Aorta (tissue), 5 donors: ENCODE results near the gene NRAS. TPM values are rescaled to one million over a fixed set of nuclear protein-coding genes. Genes with fewer than 3 reads are reported as not detected.

Source experiments
- ATAC-seq: fragments of 200-7000 bp; cut with Tn5 transposase; one replicate; pipeline ENCODE4 v1.9.1; 2022; ENCODE audit warnings: moderate library complexity; ENCODE audit not compliant: low FRiP score
- DNase-seq, 2 donors: peaks; one replicate each; pipeline ENCODE4 v3.0.0-alpha.2; 2020
- H3K27ac ChIP-seq, 2 donors: one replicate each; pipeline ENCODE4 v1.5.1; 2013; ENCODE audit warnings: low read length in 2 of 2, mild to moderate bottlenecking in 2 of 2, moderate library complexity in 2 of 2, control low read depth in 1 of 2, inconsistent platforms in 1 of 2, low read depth in 1 of 2
- H3K27me3 ChIP-seq, 2 donors: one replicate each; pipeline ENCODE4 v1.6.1; 2013; ENCODE audit warnings: control low read depth in 1 of 2, low read length in 1 of 2, mild to moderate bottlenecking in 1 of 2, moderate library complexity in 1 of 2; ENCODE audit not compliant: insufficient read depth in 2 of 2, control insufficient read depth in 1 of 2
- H3K36me3 ChIP-seq, 2 donors: one replicate each; pipeline ENCODE4 v1.6.1; 2013; ENCODE audit warnings: control low read depth in 1 of 2, low read length in 1 of 2, mild to moderate bottlenecking in 1 of 2; ENCODE audit not compliant: insufficient read depth in 2 of 2, control insufficient read depth in 1 of 2
- H3K4me1 ChIP-seq, 2 donors: one replicate each; pipeline ENCODE4 v1.6.1; 2013; ENCODE audit warnings: low read length in 2 of 2, control low read depth in 1 of 2, mild to moderate bottlenecking in 1 of 2, moderate library complexity in 1 of 2; ENCODE audit not compliant: insufficient read depth in 2 of 2, control insufficient read depth in 1 of 2
- H3K4me3 ChIP-seq, 2 donors: one replicate each; pipeline ENCODE4 v1.5.1; 2013; ENCODE audit warnings: low read length in 2 of 2, control low read depth in 1 of 2, mild to moderate bottlenecking in 1 of 2
- H3K9me3 ChIP-seq: one replicate; pipeline ENCODE4 v1.6.1; 2013; ENCODE audit warnings: mild to moderate bottlenecking, low read length; ENCODE audit not compliant: control insufficient read depth
- WGBS, 2 donors: extraction: QIAGEN DNeasy Blood & Tissue Kit; methylation state at CpG; one replicate each; pipeline ENCODE4 v1.1.7; 2013; 5-methylcytosine and 5-hydroxymethylcytosine counted together
- intact Hi-C, 2 donors: fragments of 100-400 bp; cut with DNase I; formaldehyde crosslinking; loops; one replicate each; pipeline versions ENCODE4 v1.14.2 to v1.15.0; 2022
- polyA plus RNA-seq, 2 donors: library from polyadenylated mRNA; stranded (reverse); fragments of 200-250 nt; gene quantifications; one replicate each; pipeline ENCODE4 v1.2.3, GENCODE V29; 2013
- total RNA-seq, 2 donors: library from RNA; stranded (reverse); fragmentation: NEBNext Ultra II Directional; extraction: Animal tissue kit (Norgen Biotek cat#: 25700); gene quantifications; one replicate each; pipeline ENCODE4 v1.2.1, GENCODE V29; 2021
- donor health status: healthy with polysubstance abuse.
- donor health status: Bipolar disorder and iron deficiency.
- donor health status: DM: no; HTN: no; CAD: no.
- donor health status: DM: no; HTN: no; CAD: no.
- donor health status: DM: yes; HTN: yes; CAD: no.

The NRAS gene
- total and polyA plus RNA-seq, 4 donors: 5.6 to 21.1 (median 16.4) TPM

DNA sequence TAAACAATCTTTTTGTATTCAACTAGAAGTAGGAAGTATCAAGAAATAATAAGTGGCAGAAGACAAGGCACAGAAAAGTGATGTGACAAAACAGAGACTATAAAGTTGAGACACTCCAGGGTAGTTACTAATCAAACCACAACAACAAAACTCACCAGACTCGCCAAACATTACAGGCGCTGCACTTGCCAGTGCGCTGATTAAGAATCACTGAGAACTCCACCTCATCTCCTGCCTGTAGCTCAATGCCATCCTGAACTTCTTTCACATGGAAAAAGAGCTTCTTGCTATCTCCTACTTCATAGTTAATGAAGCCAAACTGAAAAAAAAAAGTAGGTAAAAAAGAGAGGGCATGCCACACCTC is 2.8 kb upstream of the NRAS start:
- no peaks in the 10 kb centered on the region for H3K4me1 ChIP-seq
- intact Hi-C loops: loop anchor here (5.0 to 10.0 kb wide), 3 partner anchors 38 to 135 kb away; partner anchors contain the start of genes BCAS2 (in 1 of the 2), CSDE1 (in 1 of the 2) and DENND2C (in 1 of the 2)
- no peak overlapping the region for H3K4me3 ChIP-seq
- WGBS, 2 donors: 86 to 87% methylated on average over 3 of the region's 3 CpGs
- H3K27ac ChIP-seq: no peak overlapping the region
- no peaks in the 10 kb centered on the region for H3K9me3 ChIP-seq
- H3K27me3 ChIP-seq: no peaks in the 10 kb centered on the region
- ATAC-seq (no peak), DNase-seq (no peak)
- H3K36me3 ChIP-seq: peaks cover 11% of the 10 kb centered on the region in 2 donors

DNA sequence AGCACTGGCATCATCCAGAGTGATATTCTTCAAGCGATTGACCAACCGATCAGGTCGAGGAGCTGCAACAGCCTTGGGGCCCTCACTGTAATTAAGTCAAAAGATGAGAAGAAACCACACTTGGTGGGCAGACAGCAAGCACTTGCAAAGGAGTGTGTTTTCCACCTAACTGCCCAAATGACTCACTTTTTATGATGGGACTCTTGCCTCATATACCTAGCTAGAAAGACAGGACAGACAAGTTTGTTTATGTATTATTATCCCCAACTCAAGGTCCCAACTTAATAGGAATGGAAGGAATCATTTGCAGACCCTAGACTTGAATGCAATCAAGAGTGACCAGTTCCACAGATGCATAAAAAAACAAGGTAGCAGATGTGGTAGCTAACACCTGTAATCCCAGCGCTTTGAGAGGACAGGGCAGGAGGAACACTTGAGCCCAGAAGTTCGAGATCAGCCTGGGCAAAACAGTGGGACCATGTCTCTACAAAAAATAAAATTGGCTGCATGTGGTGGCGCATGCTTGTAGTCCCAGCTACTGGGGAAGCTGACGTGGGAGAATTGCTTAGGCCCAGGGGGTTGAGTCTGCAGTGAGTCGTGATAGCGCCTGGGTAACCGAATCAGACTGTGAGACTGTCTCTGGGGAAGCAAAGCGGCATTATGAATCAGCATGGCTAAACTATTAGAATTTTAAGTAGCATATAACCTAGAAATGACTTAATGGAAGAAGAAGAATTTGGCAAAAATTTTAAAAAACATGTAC is 2.3 kb upstream of the NRAS start:
- H3K36me3 ChIP-seq: peaks cover 11 to 12% of the 10 kb centered on the region in 2 donors
- intact Hi-C loops: loop anchor here (5.0 to 10.0 kb wide), 3 partner anchors 38 to 134 kb away; partner anchors contain the start of genes BCAS2 (in 1 of the 2), CSDE1 (in 1 of the 2) and DENND2C (in 1 of the 2)
- H3K4me1 ChIP-seq: no peaks in the 10 kb centered on the region
- no peaks in the 10 kb centered on the region for H3K27me3 ChIP-seq
- no peaks in the 10 kb centered on the region for H3K9me3 ChIP-seq
- ATAC-seq: no peak
- H3K27ac ChIP-seq: no peak overlapping the region
- no peak for DNase-seq
- 87 to 90% methylated on average over 11 of the region's 11 CpGs for WGBS, 2 donors
- no peak overlapping the region for H3K4me3 ChIP-seq

- Histone ChIP-seq H3K27ac (peak overlapping the region in 1 of 2 donors; percentile 79), H3K4me1 (no peaks in the 10 kb centered on the region), H3K9me3 (no peaks in the 10 kb centered on the region), H3K36me3 (peaks cover 6 to 8% of the 10 kb centered on the region in 2 donors), H3K4me3 (peak overlapping the region; percentile 91 to 99), H3K27me3 (no peaks in the 10 kb centered on the region)
- ATAC-seq (no peak), DNase-seq (no peak)
- intact Hi-C loops: loop anchor here (2.0 to 10.0 kb wide), 4 partner anchors 41 to 131 kb away; partner anchors contain the start of genes BCAS2 (in 1 of the 2), CSDE1 (in 1 of the 2), DENND2C (in 1 of the 2) and SIKE1 (in 1 of the 2)
- WGBS, 2 donors: 25 to 26% methylated on average over 4 of the region's 4 CpGs
Observed at GRCh38 chr1:114715952-114716303, 643 bp downstream of the NRAS start.

GRCh38 chr1:114712977-114713376 is 3.6 kb downstream of the NRAS start:
- ATAC-seq (no peak), DNase-seq (no peak)
- WGBS, 2 donors: 66 to 72% methylated on average over 4 of the region's 4 CpGs
- Histone ChIP-seq H3K9me3 (no peaks in the 10 kb centered on the region), H3K4me1 (no peaks in the 10 kb centered on the region), H3K27me3 (no peaks in the 10 kb centered on the region), H3K27ac (no peak overlapping the region), H3K36me3 (peaks cover 0 to 2% of the 10 kb centered on the region in 2 donors), H3K4me3 (no peak overlapping the region)
- intact Hi-C loops: loop anchor here in 1 of 2 donors (10.0 kb wide), 1 partner anchor 128 kb away; the partner anchor contains the start of gene BCAS2

GRCh38 chr1:114710360-114710759 is 6.2 kb downstream of the NRAS start:
- no peaks in the 10 kb centered on the region for H3K9me3 ChIP-seq
- H3K27me3 ChIP-seq: no peaks in the 10 kb centered on the region
- H3K4me3 ChIP-seq: no peak overlapping the region
- peaks cover 0 to 6% of the 10 kb centered on the region in 2 donors for H3K36me3 ChIP-seq
- WGBS, 2 donors: 95% methylated on average over 3 of the region's 3 CpGs
- intact Hi-C loops: loop anchor here in 1 of 2 donors (10.0 kb wide), 1 partner anchor 126 kb away; the partner anchor contains the start of gene BCAS2
- no peaks in the 10 kb centered on the region for H3K4me1 ChIP-seq
- no peak overlapping the region for H3K27ac ChIP-seq
- ATAC-seq (no peak), DNase-seq (no peak)

GRCh38 chr1:114707604-114708003 is 9.0 kb downstream of the NRAS start:
- H3K36me3 ChIP-seq: peaks cover 0 to 4% of the 10 kb centered on the region in 2 donors
- no peak for DNase-seq
- 83 to 84% methylated on average over 2 of the region's 2 CpGs for WGBS, 2 donors

DNA sequence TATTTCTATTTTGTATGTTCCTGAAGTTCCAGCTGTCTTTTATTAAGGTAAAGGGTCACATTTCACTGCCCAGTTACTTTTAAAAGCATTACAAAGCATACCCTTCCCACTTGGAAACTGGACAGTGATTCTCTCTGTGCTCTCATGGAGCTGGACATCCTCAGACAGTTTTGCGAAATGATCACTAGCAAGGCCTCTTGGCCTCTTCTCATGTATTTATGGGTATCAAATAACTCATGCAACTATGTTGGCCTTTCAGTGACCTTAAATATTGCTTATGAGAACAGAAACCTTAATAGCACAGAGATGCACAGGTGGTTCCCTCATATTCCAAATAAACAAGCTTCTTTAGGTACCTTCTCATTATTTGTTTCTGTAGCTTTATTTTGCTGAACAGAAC is 13.3 kb downstream of the NRAS start:
- intact Hi-C loops: no loop called here
- Histone ChIP-seq H3K4me1 (no peaks in the 10 kb centered on the region), H3K27ac (no peak overlapping the region), H3K36me3 (peaks cover 0 to 4% of the 10 kb centered on the region in 2 donors), H3K4me3 (no peak overlapping the region), H3K27me3 (no peaks in the 10 kb centered on the region), H3K9me3 (no peaks in the 10 kb centered on the region)
- DNase-seq: no peak
- ATAC-seq: no peak
- 93 to 97% methylated on average over 1 of the region's 1 CpG for WGBS, 2 donors

More at GRCh38 chr1:114707604-114708003, 9.0 kb downstream of the NRAS start:
- no peak for ATAC-seq
- Histone ChIP-seq H3K9me3 (no peaks in the 10 kb centered on the region), H3K4me1 (no peaks in the 10 kb centered on the region), H3K4me3 (no peak overlapping the region), H3K27me3 (no peaks in the 10 kb centered on the region), H3K27ac (no peak overlapping the region)
- intact Hi-C loops: no loop called here

- intact Hi-C loops: no loop called here
- Histone ChIP-seq H3K9me3 (no peaks in the 10 kb centered on the region), H3K27me3 (no peaks in the 10 kb centered on the region), H3K36me3 (peaks cover 0 to 2% of the 10 kb centered on the region in 2 donors), H3K4me1 (no peaks in the 10 kb centered on the region), H3K27ac (no peak overlapping the region), H3K4me3 (no peak overlapping the region)
- ATAC-seq: no peak
- 81 to 82% methylated on average over 5 of the region's 5 CpGs for WGBS, 2 donors
- no peak for DNase-seq
Observed at GRCh38 chr1:114702737-114703136, 13.8 kb downstream of the NRAS start.

DNA sequence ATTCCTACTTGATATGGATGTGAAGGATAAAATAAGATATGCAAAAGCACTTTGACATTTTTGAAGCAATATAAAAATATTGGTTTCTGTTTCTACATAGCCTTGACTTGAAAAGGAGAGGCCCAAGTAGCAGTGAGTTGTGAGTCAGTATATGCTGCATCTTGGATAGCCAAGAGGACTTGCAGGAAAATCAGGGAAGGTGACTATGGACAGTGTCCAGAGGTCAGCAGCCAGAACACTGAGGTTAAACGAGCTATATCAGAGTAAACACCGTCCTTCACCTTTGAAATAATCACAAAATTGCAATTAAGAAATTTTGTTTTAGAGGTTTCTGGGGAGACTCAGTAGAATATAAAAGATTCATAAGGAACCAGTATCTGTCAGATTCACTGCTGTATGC is 14.6 kb downstream of the NRAS start:
- H3K4me1 ChIP-seq: no peaks in the 10 kb centered on the region
- DNase-seq: no peak
- WGBS, 2 donors: 73% methylated on average over 2 of the region's 2 CpGs
- no peaks in the 10 kb centered on the region for H3K9me3 ChIP-seq
- no peaks in the 10 kb centered on the region for H3K36me3 ChIP-seq
- H3K27ac ChIP-seq: no peak overlapping the region
- no peak overlapping the region for H3K4me3 ChIP-seq
- no peaks in the 10 kb centered on the region for H3K27me3 ChIP-seq
- ATAC-seq: no peak
- intact Hi-C loops: no loop called here
